CD4-positive, alpha-beta T cell treated with Interleukin-21 for 1 hour (primary cell): ENCODE measurements around the gene ERFL.
"Not testable (repeated sequence)": the region's sequence is repeated elsewhere in the genome, so short reads cannot be mapped to it uniquely, and the experiment has no call there.

Experiments used
- DNase-seq: peaks from one replicate; pipeline ENCODE4 v3.0.0-alpha.2; 2020

Gene ERFL

GRCh38 chr19:41926763-41927496, 1.3 kb downstream of the ERFL start:
- no peak for DNase-seq

DNA sequence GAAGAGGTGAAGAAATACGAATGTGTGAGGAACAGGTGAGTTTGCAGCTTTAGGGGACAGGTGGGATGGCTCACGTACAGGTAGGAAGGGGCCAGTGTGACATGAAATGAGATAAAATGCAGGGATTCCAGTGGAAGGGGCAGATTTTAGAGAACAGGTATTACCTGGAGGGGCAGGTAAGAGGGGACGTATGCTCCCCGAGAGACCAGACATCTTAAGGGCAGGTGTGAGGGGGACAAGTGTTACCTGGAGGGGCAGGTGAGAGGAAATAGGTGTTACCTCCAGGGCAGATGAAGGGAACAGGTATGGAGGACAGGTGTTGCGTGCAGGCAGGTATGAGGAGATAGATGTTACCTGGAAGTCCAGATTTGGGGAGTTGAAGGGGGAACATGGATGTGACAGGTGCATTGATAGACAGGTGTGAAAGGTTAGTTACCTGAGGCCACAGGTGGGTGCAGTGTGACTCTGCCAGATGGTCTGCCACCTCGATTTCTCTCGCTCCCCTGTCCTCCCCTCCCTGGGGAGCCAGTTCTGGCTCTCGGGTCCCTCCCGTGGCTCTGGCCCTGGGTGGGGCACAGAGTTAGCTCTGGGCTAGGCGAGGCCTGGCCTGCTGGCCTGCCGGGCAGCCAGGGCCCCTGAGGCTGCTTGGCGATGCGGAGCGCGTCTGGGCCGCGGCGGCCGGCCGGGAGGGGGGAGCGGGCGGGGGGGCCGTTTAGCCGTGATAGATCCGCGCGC, 2.1 kb downstream of the ERFL start:
- DNase-seq = no peak

DNA sequence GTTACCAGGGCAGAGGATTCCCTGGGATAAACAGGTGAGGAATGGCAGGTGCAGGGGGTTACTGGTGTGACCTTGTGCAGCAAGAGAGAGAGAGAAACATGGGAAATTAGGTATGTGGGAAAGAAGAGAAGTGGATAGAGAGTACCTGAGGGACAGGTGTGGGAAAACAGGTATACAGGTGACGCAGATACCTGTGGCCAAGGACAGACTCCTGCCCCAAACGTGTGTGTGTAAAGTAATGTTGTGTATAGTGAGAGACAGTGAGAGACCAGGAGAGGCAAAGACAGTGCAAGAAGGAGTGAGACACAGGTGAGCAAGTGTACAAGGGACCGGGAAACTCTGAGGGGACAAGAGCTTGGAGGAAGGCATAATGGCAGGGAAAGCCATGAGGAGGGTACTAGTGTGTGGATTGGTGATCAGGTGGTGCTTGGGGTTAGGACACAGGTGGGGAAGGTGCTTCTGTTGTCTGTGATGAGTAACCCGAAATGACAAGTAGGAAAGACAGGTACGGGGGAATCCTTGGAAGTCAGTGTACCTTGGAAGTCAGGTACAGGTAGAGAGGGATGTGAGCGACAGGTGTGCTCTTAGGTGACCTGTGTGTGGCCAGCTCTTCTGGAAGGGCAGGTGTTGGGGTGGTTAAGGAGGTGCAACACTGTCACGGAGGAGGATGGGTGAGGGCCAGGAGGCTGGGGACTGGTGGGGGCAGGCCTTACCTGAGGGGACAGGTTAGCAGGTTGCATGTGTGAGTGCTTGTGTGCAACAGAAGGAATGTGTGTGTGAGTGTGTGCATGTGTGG, 2.8 kb downstream of the ERFL start:
- DNase-seq = no peak

GRCh38 chr19:41924151-41925145, 3.8 kb downstream of the ERFL start:
- DNase-seq = no peak

DNA sequence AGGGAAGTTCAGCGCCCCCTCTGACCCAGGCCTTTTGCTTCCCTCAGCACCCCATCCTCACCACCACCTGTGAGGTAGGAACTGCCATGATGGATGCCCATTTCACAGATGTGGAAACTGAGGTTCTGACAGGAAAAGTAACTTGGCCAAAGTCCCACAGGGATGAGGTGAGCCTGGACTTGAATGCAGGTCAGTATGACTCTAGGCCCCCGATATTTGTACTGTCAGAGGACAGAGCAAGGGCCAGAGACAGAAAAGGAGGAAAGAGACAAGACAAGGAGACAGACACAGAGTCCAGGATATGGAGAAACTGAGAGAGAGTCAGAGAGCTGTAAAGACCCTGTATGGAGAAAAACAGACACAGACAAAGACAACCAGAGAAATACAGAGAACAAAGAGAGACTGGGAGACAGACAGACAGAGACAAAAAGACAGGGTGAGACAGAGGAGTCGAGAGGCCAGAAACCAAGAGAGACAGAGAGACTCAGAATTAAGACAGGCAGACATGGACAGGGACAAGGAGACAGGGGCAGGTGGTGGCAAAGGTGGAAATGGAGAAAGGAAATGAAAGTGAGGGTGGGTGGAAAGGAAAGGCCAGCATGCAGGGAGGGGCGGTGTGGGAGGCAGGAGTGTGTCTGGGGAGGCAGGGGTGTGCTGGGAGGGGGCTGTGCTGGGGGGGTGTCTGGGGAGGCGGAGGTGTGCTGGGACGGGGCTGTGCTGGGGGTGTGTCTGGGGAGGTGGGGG, 5.0 kb downstream of the ERFL start:
- DNase-seq = no peak

GRCh38 chr19:41922585-41922984, 5.7 kb downstream of the ERFL start:
- DNase-seq = no peak

DNA sequence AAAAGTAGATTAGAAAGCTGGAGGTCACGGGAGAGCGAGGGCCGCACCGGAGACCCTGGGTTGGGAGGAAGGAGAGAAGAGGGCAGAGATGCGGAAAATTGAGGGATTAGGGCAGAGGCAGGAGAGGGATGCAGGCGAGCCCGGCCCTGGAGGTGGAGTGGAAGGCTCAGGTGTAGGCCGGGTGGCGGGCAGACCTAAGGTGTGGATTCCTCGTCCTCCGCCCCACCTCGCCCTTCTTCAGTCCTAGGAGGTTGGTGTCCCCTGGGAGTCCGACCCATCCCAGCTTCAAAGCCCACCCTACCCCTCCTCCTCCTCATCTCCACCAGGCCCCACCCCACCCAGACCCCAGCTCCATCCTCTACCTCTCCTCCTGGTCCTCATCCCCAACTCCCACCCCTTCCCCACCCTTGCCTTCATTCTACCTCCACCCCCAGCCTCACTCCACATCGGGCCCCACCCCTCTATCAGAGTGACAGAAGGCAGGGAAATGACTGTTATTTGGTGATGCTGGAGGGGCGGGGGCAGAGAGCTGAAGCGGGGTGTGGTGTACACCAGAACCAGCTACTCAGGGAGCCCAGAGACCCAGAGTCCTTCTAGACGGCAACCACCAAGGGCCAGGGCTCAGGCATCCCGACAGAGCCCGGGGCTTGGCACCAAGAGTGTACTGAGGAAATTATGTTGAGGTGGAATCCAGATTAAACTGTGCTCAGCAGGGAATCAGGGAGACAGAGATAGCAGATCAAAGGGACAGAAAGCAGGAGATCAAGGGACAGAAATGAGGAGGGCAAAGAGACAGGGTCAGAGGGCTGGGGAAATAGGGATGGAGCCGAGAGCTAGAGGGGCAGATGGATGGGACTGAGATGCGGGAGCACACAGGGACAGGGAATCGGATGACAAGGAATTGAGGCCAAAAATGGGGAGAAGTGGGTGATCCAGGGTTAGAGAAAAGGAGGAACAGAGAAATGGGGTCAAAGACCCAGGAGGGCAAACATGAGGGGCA, 6.4 kb downstream of the ERFL start:
- DNase-seq = no peak

GRCh38 chr19:41920882-41921576, 7.2 kb downstream of the ERFL start:
- no peak for DNase-seq

DNA sequence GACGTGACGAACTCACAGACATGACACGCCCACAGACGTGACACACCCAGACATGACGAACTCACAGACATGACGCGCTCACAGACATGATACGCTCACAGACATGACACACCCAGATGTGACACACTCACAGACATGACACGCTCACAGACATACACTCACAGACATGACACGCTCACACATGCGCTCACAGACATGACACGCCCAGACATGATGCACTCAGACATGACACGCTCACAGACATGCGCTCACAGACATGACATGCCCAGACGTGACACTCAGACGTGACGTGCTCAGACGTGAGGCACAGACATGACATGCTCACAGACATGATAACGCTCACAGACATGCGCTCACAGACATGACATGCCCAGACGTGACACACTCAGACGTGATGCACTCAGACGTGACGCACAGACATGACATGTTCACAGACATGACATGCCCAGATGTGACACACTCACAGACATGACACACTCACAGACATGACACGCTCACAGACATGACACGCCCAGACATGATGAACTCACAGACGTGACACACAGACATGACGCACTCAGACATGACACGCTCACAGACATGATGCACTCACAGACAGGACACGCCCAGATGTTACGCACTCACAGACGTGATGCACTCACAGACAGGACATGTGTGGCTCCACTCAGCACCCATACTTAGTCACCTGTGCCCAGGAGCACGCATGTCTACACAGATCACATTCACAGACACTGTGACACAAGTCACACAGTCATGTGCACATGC, 8.1 kb downstream of the ERFL start:
- no peak for DNase-seq

GRCh38 chr19:41918653-41919244, 9.5 kb downstream of the ERFL start:
- no peak for DNase-seq

DNA sequence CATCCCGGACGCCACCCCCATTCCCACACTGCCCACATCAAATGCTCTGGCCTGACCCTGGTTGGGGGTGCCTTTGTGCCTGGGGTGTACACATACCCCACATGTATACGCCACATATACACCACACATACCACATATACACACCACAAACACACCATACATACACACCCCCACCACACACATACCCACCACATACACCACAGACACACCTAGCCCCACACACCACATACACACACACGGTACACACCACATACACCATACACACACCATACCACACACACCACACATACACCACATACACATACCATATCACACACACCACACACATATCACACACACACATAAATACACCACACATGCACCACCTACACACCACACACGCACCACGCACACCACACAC, 10.2 kb downstream of the ERFL start:
- DNase-seq = no peak

DNA sequence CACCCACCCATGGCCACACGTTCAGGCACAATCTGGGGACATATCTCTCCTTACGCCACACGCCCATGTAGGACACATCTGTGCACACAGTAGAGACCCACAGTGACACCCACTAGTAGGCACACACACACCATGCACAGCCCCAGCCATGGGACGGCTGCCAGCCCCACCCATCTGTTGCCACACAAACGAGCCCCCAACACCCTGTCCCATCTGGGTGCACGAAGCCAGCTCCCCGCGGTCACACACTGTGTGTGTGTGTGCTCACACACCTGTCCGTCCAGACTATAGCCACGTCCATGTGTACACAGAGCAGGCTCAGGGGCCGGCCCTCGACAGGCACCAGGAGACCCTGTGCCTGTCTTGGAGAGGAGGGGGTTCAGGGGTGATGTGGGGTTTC, 10.6 kb downstream of the ERFL start:
- DNase-seq = no peak

GRCh38 chr19:41915776-41916414, 12.4 kb downstream of the ERFL start:
- no peak for DNase-seq

DNA sequence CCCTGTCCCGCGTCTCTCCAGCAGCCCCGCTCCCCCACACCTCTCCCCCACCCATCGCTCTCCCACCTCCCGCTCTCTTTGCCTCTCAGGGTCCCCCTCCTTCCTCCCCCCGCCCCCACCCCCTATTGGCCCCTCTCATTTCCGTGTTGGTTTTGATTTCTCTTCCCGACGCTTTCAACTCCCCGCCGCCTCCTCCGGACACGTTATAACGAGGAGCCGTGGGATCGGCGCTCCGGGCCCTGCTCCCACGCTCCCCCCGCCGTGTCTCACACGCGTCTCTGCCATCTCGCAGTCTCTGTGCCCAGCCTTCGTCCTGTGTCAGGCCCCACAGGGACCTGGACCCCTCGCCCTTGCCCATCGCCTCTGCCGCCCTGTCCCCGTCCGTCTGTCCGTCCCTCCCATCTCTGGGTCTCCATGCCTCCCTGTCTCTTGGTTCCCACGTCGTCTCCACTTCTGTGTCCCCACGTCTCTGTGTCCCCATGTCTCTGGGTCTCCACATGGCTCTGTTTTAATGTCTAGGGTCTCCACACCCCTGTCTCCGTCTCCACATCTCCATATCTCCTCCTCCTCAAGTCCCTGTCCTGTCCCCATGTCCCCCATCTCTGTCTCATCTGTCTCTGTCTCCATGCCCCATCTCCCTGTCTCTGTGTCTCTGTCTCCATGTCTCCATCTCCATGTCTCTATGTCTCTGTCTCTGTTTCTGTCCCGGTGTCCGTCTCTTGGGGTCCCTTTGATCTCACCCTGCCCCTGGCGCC, 13.1 kb downstream of the ERFL start:
- no peak for DNase-seq

DNA sequence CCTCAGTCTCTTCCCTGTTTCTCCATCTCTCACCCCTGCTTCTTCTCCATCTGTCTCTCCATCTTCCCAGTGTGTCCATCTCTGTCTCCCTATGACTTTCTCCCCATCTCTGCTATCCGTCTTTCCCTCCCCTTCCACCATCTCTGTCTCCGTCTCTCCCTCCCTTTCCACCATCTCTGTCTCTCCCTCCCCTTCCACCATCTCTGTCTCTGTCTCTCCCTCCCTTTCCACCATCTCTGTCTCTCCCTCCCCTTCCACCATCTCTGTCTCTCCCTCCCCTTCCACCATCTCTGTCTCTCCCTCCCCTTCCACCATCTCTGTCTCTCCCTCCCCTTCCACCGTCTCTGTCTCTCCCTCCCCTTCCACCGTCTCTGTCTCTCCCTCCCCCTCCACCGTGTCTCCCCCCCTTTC, 13.8 kb downstream of the ERFL start:
- DNase-seq = not testable (repeated sequence)

- DNase-seq = no peak
Measured at GRCh38 chr19:41913538-41914423, 14.5 kb downstream of the ERFL start.
